ENCODE results near the gene RNU1-2. TPM values are rescaled to one million over a fixed set of nuclear protein-coding genes. Genes with fewer than 3 reads are reported as not detected.

RNU1-2 gene
- total and polyA plus RNA-seq, 2 of the 8 experiments (the other 6 are each of a cell fraction or from before 2014, with no cell fraction given) = 145 to 1,303 TPM

DNA sequence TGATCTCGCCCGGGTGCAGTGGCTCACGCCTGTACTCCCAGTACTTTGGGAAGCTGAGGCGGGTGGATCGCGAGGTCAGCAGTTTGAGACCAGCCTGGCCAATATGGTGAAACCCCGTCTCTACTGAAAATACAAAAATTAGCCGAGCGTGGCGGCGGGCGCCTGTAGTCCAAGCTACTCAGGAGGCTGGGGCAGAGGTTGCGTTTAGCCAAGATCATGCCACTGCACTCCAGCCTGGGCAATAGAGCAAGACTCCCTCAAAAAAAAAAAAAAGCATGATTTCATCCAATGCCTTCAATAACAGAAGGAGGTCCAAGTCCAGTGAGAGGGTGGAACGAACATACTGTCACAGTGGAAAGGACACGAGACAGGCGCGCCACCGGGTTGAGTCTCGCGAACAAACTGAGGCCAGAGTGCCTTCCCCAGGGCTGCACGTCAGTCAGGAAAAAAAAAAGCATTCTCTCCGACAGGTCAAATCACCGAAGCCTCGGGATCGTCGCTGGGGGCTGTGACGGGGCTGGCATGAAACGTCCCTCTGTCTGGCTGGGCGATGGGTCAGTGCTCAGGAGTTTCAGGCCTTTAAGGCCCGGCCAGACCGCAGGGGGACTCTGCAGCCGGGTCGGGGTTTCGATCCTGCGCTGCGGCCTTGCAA lies 17.5 kb downstream of the RNU1-2 start (continued):
- TF ChIP-seq, protein P1, sequence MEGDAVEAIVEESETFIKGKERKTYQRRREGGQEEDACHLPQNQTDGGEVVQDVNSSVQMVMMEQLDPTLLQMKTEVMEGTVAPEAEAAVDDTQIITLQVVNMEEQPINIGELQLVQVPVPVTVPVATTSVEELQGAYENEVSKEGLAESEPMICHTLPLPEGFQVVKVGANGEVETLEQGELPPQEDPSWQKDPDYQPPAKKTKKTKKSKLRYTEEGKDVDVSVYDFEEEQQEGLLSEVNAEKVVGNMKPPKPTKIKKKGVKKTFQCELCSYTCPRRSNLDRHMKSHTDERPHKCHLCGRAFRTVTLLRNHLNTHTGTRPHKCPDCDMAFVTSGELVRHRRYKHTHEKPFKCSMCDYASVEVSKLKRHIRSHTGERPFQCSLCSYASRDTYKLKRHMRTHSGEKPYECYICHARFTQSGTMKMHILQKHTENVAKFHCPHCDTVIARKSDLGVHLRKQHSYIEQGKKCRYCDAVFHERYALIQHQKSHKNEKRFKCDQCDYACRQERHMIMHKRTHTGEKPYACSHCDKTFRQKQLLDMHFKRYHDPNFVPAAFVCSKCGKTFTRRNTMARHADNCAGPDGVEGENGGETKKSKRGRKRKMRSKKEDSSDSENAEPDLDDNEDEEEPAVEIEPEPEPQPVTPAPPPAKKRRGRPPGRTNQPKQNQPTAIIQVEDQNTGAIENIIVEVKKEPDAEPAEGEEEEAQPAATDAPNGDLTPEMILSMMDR (IDR thresholded peaks at IDR 0.05; ENCODE audit: control extremely low read depth in 1 of 3, insufficient read depth in 1 of 3, low read depth in 1 of 3, low read length in 3 of 3) = no peak
- TF ChIP-seq KDM1A (IDR thresholded peaks at IDR 0.05; ENCODE audit: borderline replicate concordance, low read length) (no peak), PHF8 (conservative IDR thresholded peaks at IDR 0.05; ENCODE audit: low read depth, low read length) (no peak), SIN3A (conservative IDR thresholded peaks at IDR 0.05 in 1 of 2, IDR thresholded peaks at IDR 0.05 in 1 of 2; ENCODE audit: low read depth in 1 of 2, low read length in 2 of 2) (no peak), SRF (IDR thresholded peaks at IDR 0.05; ENCODE audit: low read depth, low read length) (no peak), CHD2 (IDR thresholded peaks at IDR 0.05; ENCODE audit: low read length) (no peak)

Measured in H1 (cell line).